Cardiac muscle cell (in vitro differentiated cells and primary cell): Measurements from ENCODE around the gene TRMT1. TPM values are rescaled to one million over a fixed set of nuclear protein-coding genes. Genes with fewer than 3 reads are reported as not detected.
A peak's percentile ranks its signal among the peaks of the same experiment; 100 is the strongest.

Experiments used
- DNase-seq, 2 donors: peaks; one replicate each; pipeline versions ENCODE4 v3.0.0 to v3.0.0-alpha.2; 2010 to 2017; ENCODE audit warnings: low read depth in 1 of 2, low spot score in 1 of 2
- H3K27ac ChIP-seq: fragments of 200-600 bp; sonication (generic); 2 replicates; pipeline ENCODE4 v1.5.1; 2016
- H3K27me3 ChIP-seq: fragments of 200-600 bp; sonication (generic); 2 replicates; pipeline ENCODE4 v1.6.0; 2016; ENCODE audit warnings: control low read depth
- H3K36me3 ChIP-seq: fragments of 200-600 bp; sonication (generic); 2 replicates; pipeline ENCODE4 v1.5.1; 2016; ENCODE audit warnings: control low read depth
- H3K4me1 ChIP-seq: fragments of 200-600 bp; sonication (generic); 2 replicates; pipeline ENCODE4 v1.8.1; 2017; ENCODE audit warnings: low read depth, mild to moderate bottlenecking, mixed run types
- H3K4me3 ChIP-seq: fragments of 200-600 bp; sonication (generic); 2 replicates; pipeline ENCODE4 v1.5.1; 2016; ENCODE audit warnings: mild to moderate bottlenecking
- H3K9me3 ChIP-seq: fragments of 200-600 bp; sonication (generic); 2 replicates; pipeline ENCODE4 v1.5.1; 2017; ENCODE audit warnings: low read depth, mild to moderate bottlenecking, control low read depth
- polyA plus RNA-seq: library from polyadenylated mRNA; unstranded; fragments of >200 nt; fragmentation: Nextera tagmentation; extraction: Ambion mirVana; gene quantifications from 2 replicates; pipeline ENCODE4 v1.2.1, GENCODE V29; 2016
- total RNA-seq: library from RNA; depleted of rRNA; stranded (reverse); fragments of >200 nt; gene quantifications from 2 replicates; pipeline ENCODE4 v1.2.3, GENCODE V29; 2016
- TF ChIP-seq, protein P1 (sequence below): IDR thresholded peaks from 2 replicates; pipeline ENCODE4 v1.5.1; 2012; ENCODE audit warnings: low read depth, mild to moderate bottlenecking, low read length

TRMT1 gene
- total and polyA plus RNA-seq, 2 experiments from 2014 or later, result 48.5 to 56.0 TPM

DNA sequence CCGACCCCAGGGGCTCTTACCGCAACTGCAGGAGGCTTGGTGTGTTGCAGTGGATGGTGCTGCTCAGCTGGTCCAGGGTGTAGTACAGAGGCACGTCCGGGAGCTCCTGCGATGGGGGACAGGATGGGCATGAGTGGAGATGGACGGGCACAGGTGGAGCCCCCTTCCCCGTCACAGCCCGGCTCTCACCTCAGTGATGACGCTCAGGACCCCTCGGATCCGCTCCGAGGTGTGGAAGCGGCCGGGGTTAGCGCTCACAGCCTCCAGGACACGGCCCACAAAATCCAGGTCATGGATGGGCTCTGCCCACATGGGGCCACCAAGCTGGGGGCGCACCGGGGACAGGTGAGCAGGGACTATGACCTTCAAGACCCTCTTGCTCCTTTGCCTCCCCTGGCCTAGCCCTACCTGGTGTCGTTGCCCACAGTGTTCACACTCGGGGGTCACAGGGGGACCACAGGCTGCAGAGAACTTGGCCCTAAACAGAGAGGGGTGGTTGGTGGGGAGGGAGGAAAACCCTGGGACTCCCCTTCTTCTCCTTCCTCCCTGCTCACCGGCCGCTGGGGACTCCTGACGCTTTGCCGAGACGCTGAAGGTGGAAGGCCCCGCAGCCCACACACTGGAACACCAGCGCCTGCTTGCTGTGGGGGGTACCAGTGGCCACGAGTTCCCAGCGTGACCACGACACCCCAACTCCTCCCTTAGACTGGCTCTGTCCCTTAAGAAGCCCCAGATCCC is 7.0 kb downstream of the TRMT1 start:
- Histone ChIP-seq H3K27me3 (no peaks in the 10 kb centered on the region), H3K27ac (no peak overlapping the region), H3K9me3 (no peaks in the 10 kb centered on the region), H3K4me3 (no peak overlapping the region), H3K36me3 (peaks cover 3% of the 10 kb centered on the region), H3K4me1 (no peaks in the 10 kb centered on the region)
- TF ChIP-seq, protein P1, sequence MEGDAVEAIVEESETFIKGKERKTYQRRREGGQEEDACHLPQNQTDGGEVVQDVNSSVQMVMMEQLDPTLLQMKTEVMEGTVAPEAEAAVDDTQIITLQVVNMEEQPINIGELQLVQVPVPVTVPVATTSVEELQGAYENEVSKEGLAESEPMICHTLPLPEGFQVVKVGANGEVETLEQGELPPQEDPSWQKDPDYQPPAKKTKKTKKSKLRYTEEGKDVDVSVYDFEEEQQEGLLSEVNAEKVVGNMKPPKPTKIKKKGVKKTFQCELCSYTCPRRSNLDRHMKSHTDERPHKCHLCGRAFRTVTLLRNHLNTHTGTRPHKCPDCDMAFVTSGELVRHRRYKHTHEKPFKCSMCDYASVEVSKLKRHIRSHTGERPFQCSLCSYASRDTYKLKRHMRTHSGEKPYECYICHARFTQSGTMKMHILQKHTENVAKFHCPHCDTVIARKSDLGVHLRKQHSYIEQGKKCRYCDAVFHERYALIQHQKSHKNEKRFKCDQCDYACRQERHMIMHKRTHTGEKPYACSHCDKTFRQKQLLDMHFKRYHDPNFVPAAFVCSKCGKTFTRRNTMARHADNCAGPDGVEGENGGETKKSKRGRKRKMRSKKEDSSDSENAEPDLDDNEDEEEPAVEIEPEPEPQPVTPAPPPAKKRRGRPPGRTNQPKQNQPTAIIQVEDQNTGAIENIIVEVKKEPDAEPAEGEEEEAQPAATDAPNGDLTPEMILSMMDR, result no peak
- no peak for DNase-seq

DNA sequence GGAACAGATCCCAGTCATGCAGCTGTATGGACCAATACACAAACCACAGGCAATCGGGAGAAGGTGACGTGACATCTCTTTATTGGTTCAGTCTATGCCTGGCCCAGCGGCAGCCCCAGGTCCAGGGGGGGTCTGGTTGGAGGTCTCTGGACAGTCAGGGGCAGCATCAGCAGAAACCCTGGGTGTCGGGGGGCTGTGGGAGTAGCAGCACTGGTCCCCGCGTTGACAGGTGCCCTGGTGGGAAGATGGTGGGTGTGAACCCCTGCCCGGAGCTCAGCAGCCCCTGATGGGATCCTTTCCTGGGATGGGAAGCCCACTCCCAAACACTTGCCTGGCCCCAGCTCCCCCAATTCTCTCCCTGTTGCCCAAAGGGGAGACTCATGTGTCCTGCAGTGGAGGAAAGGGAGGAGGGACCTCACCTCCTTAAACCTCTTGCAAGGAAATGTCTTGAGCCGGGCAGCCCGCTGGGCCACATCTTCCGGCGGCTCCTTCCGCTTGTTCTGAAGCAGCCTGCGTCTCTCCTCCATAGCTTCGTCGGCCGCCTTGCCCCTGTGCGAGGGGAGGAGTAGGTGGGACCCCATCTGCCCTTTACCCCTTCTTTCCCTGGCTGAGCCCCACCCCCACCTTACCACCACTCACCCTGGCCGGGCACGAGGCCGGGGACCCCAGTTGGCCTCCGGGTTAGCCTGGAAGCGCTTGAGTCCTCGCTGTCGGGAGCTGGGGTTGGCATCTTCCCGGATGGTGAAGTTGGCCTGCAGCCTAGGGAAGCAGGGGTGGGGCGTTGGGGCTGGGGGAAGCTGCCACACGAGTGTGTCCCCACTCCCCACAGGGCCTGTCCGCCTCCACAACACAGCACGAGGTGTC is 11.5 kb downstream of the TRMT1 start:
- Histone ChIP-seq H3K9me3 (no peaks in the 10 kb centered on the region), H3K27me3 (peaks cover 18% of the 10 kb centered on the region), H3K36me3 (no peaks in the 10 kb centered on the region), H3K4me1 (peaks cover 7% of the 10 kb centered on the region), H3K4me3 (no peak overlapping the region), H3K27ac (no peak overlapping the region)
- no peak for DNase-seq
- TF ChIP-seq, protein P1, result no peak

DNA sequence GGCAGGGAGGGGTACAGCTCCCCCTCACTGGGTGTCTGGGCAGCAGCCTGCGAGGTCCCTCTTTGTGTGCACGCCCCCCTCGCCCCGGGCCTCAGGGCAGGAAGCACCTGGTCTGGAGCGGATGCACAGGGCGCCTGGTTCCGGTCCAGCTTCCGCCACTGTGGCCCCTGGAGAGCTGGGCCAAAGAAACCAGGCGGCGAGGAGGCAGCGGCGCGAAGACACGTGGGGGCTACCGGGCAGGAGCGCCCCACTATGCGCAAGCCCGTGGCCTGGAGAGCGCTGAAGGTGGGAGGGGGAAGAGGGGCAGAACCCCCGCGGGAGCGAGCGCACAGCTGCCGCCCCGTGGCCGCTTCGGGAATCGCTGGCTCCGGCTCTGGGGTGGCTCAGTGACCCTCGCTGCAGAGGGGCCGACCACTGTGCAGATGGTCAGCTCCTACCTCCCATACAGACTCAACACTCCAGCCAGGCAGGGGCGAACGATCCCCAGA is 12.1 kb downstream of the TRMT1 start:
- Histone ChIP-seq H3K27ac (no peak overlapping the region), H3K4me3 (no peak overlapping the region), H3K4me1 (peaks cover 7% of the 10 kb centered on the region), H3K36me3 (no peaks in the 10 kb centered on the region), H3K9me3 (no peaks in the 10 kb centered on the region), H3K27me3 (peaks cover 25% of the 10 kb centered on the region)
- peak in 1 of 2 donors; percentile 28 for DNase-seq
- TF ChIP-seq, protein P1, result peak; percentile 71

DNA sequence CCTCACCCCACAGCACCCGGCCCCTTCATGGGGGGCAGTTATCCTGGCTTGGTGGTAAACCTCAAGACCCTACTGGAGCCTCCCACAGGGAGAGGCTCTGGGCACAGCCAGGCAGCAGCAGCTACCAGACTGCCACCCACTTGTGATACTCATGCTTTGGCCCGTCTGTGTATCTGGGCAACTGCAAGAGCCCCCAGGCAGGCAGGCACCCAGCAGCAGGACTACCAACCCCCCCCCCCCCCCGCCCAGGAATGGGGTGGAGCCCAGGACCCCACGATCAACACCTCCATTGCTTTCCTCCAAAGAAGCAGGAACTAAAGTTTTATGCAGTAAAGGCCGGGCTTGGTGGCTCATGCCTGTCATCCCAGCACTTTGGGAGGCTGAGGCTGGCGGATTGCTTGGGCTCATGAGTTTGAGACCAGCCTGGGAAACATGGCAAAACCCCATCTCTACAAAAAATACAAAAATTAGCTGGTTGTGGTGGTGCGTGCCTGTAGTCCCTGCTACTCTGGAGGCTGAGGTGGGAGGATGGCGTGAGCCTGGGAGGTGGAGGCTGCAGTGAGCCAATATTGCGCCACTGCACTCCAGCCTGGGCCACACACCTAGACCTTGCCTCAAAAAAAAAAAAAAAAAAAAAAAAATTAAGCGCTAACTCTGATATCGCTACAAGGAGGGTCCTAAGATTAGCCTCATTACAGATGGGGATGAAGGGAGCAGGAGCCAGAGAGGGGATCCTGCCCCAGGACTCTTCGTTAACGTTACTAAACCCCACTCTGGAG is 12.8 kb downstream of the TRMT1 start:
- H3K4me1 ChIP-seq, result peaks cover 7% of the 10 kb centered on the region
- TF ChIP-seq, protein P1, result no peak
- H3K36me3 ChIP-seq, result no peaks in the 10 kb centered on the region
- no peak for DNase-seq
- H3K9me3 ChIP-seq, result no peaks in the 10 kb centered on the region
- no peak overlapping the region for H3K27ac ChIP-seq
- peaks cover 31% of the 10 kb centered on the region for H3K27me3 ChIP-seq
- no peak overlapping the region for H3K4me3 ChIP-seq
